Panc1 (cell line): ENCODE results near the gene BRINP3. TPM values are rescaled to one million over a fixed set of nuclear protein-coding genes. Genes with fewer than 3 reads are reported as not detected.

Experiments used
- ATAC-seq: fragments of 200-7000 bp; cut with Tn5 transposase; 2 replicates; pipeline ENCODE4 v1.9.1; 2020; ENCODE audit warnings: mild to moderate bottlenecking, moderate library complexity
- BruUV-seq: library from RNA; stranded (reverse); fragments of 400-500 nt; replicated peaks from 2 replicates; lab custom pipeline; 2021; lab: Mats Ljungman, UMichigan
- CTCF ChIA-PET: fragments of 300-600 bp; sonication (Branson Sonifier 250); formaldehyde crosslinking; loops from one replicate; lab custom pipeline; 2022; ENCODE audit warnings: antibody characterized with exemption; lab: Charles Lee
- POLR2A ChIA-PET: fragments of 300-600 bp; sonication (Branson Sonifier 250); formaldehyde crosslinking; loops from one replicate; lab custom pipeline; 2022; ENCODE audit warnings: antibody characterized with exemption; lab: Charles Lee
- DNase-seq: peaks from one replicate; pipeline ENCODE4 v3.0.0-alpha.2; 2010; ENCODE audit warnings: low read depth, low spot score
- H3K27ac ChIP-seq: 2 replicates; pipeline ENCODE4 v1.5.1; 2011; ENCODE audit warnings: mild to moderate bottlenecking, low read length, inconsistent platforms
- H3K27me3 ChIP-seq: fragments of 200-500 bp; sonication (Bioruptor generic); 2 replicates; pipeline ENCODE4 v1.6.0; 2014; ENCODE audit warnings: low read length, inconsistent platforms; ENCODE audit not compliant: control insufficient read depth, insufficient read depth
- H3K36me3 ChIP-seq: fragments of 200-500 bp; sonication (Bioruptor generic); 2 replicates; pipeline ENCODE4 v1.5.1; 2014; ENCODE audit warnings: inconsistent platforms, mild to moderate bottlenecking, low read length, moderate library complexity; ENCODE audit not compliant: control insufficient read depth, insufficient read depth
- H3K4me1 ChIP-seq: 2 replicates; pipeline ENCODE4 v1.5.1; 2011; ENCODE audit warnings: inconsistent platforms, mild to moderate bottlenecking, low read length, moderate library complexity; ENCODE audit not compliant: control insufficient read depth, insufficient read depth
- H3K4me3 ChIP-seq, 2 experiments: 2 replicates each; pipeline ENCODE4 v1.5.1; 2011 to 2012; ENCODE audit warnings: low read depth in 2 of 2, low read length in 2 of 2, mild to moderate bottlenecking in 2 of 2, inconsistent platforms in 1 of 2, moderate library complexity in 1 of 2
- H3K9me3 ChIP-seq: fragments of 200-500 bp; sonication (Bioruptor generic); 2 replicates; pipeline ENCODE4 v1.5.1; 2014; ENCODE audit warnings: low read depth, mild to moderate bottlenecking, inconsistent platforms, low read length, moderate library complexity; ENCODE audit not compliant: control insufficient read depth, insufficient read depth
- POLR2AphosphoS5 ChIP-seq: IDR thresholded peaks from 2 replicates; pipeline ENCODE4 v1.6.1; 2012; ENCODE audit warnings: mild to moderate bottlenecking, low read depth, low read length, moderate library complexity
- REST ChIP-seq, 2 experiments: IDR thresholded peaks; 2 replicates each; pipeline ENCODE4 v1.6.1; 2011 to 2012; ENCODE audit warnings: low read depth in 2 of 2, control low read depth in 1 of 2, low read length in 1 of 2, mild to moderate bottlenecking in 1 of 2, moderate library complexity in 1 of 2; ENCODE audit not compliant: insufficient read depth in 1 of 2
- SIN3A ChIP-seq: IDR thresholded peaks from 2 replicates; pipeline ENCODE4 v1.6.1; 2012; ENCODE audit warnings: low read depth, mild to moderate bottlenecking, low read length, moderate library complexity, borderline replicate concordance; ENCODE audit not compliant: insufficient read depth
- TCF7L2 ChIP-seq: IDR thresholded peaks from 2 replicates; pipeline ENCODE4 v1.6.1; 2011; ENCODE audit warnings: mild to moderate bottlenecking, low read depth, low read length, inconsistent platforms
- in situ Hi-C: cut with HindIII; loops from 2 replicates; pipeline ENCODE4 v1.10.0; 2016; ENCODE audit warnings: low sequenced_read_pairs, low pct_unique_long_range_greater_than_20kb
- intact Hi-C: fragments of 100-400 bp; cut with micrococcal nuclease; formaldehyde crosslinking; loops from one replicate; pipeline ENCODE4 v1.10.0; 2022; ENCODE audit not compliant: unreplicated experiment
- total RNA-seq: library from RNA; stranded (reverse); gene quantifications from one replicate; pipeline ENCODE4 v1.2.1, GENCODE V29; 2021; ENCODE audit not compliant: unreplicated experiment
- TF ChIP-seq, protein P1 (sequence below): fragments of 450-650 bp; IDR thresholded peaks from 2 replicates; pipeline ENCODE4 v1.5.1; 2017; ENCODE audit warnings: mild to moderate bottlenecking

BRINP3 gene
- total RNA-seq, 1 experiment from 2014 or later, result 1.0 TPM

- no peak overlapping the region for H3K4me3 ChIP-seq
- ATAC-seq, result no peak
- no peaks in the 10 kb centered on the region for H3K27me3 ChIP-seq
- intact Hi-C loops (no loop called here), in situ Hi-C loops (no loop called here)
- DNase-seq, result no peak
- H3K36me3 ChIP-seq, result no peaks in the 10 kb centered on the region
- H3K27ac ChIP-seq, result no peak overlapping the region
- ChIA-PET CTCF (no interaction called here), POLR2A (no interaction called here)
- TF ChIP-seq TCF7L2 (no peak), SIN3A (no peak), REST (IDR thresholded peaks at IDR 0.05; ENCODE audit: insufficient read depth in 1 of 2, low read depth in 2 of 2, low read length in 1 of 2) (no peak), POLR2AphosphoS5 (no peak)
- TF ChIP-seq, protein P1, sequence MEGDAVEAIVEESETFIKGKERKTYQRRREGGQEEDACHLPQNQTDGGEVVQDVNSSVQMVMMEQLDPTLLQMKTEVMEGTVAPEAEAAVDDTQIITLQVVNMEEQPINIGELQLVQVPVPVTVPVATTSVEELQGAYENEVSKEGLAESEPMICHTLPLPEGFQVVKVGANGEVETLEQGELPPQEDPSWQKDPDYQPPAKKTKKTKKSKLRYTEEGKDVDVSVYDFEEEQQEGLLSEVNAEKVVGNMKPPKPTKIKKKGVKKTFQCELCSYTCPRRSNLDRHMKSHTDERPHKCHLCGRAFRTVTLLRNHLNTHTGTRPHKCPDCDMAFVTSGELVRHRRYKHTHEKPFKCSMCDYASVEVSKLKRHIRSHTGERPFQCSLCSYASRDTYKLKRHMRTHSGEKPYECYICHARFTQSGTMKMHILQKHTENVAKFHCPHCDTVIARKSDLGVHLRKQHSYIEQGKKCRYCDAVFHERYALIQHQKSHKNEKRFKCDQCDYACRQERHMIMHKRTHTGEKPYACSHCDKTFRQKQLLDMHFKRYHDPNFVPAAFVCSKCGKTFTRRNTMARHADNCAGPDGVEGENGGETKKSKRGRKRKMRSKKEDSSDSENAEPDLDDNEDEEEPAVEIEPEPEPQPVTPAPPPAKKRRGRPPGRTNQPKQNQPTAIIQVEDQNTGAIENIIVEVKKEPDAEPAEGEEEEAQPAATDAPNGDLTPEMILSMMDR, result no peak
- no peaks in the 10 kb centered on the region for H3K9me3 ChIP-seq
- H3K4me1 ChIP-seq, result no peaks in the 10 kb centered on the region
- no TSS peak for BruUV-seq
These were observed 300.9 kb downstream of the BRINP3 start for GRCh38 chr1:190176776-190177175.

DNA sequence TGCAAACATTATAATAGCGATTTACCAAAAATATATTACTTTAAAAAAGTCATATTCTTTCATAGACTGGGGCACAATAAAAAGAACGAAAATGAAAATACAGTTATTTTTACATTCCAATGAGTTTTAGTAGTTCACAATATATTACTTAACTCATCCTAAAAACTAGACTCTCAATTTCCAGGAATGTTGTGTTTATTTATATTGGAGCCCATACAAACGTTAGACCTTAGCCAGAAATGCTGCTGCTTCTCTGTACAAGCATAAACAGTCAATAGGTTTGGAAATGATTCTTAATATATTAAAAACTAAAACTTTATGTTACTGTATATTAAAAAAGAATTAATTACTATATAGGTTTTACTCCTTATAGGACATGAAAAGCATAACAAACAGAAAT is 302.3 kb downstream of the BRINP3 start:
- no peak for DNase-seq
- H3K4me1 ChIP-seq, result no peaks in the 10 kb centered on the region
- no peaks in the 10 kb centered on the region for H3K27me3 ChIP-seq
- no peak for ATAC-seq
- no TSS peak for BruUV-seq
- in situ Hi-C loops, result no loop called here
- POLR2A ChIA-PET, result no interaction called here
- no peaks in the 10 kb centered on the region for H3K9me3 ChIP-seq
- no peak overlapping the region for H3K4me3 ChIP-seq
- CTCF ChIA-PET, result no interaction called here
- TF ChIP-seq TCF7L2 (no peak), SIN3A (no peak), REST (IDR thresholded peaks at IDR 0.05; ENCODE audit: insufficient read depth in 1 of 2, low read depth in 2 of 2, low read length in 1 of 2) (no peak)
- H3K36me3 ChIP-seq, result no peaks in the 10 kb centered on the region
- intact Hi-C loops, result no loop called here
- no peak overlapping the region for H3K27ac ChIP-seq
